A549 (cell line): Measurements from ENCODE around the gene RPTOR. TPM values are rescaled to one million over a fixed set of nuclear protein-coding genes. Genes with fewer than 3 reads are reported as not detected.

ENCODE experiments used
- ATAC-seq, 2 experiments: fragments of 200-7000 bp in 1 of 2; fragments of >200 bp in 1 of 2; cut with Nextera tagmentation in 1 of 2; cut with Tn5 transposase in 1 of 2; 3 replicates each; pipeline versions ENCODE4 v1.8.0 to v1.9.1; 2018 to 2020; ENCODE audit warnings: mild to moderate bottlenecking in 1 of 2, moderate library complexity in 1 of 2
- CTCF ChIA-PET: fragments of 300-600 bp; sonication (Branson Sonifier 250); formaldehyde crosslinking; extraction: SDS; loops from one replicate; lab custom pipeline; 2021; ENCODE audit warnings: antibody characterized with exemption, inconsistent platforms; lab: Yijun Ruan, JAX
- POLR2A ChIA-PET: fragments of 350-600 bp; formaldehyde crosslinking; extraction: SDS; loops from one replicate; lab custom pipeline; 2021; ENCODE audit warnings: antibody characterized with exemption, inconsistent platforms; lab: Yijun Ruan, JAX
- DNase-seq, 2 experiments: peaks; one replicate each; pipeline versions ENCODE4 v3.0.0 to v3.0.0-alpha.2; 2011 to 2016; ENCODE audit warnings: low read depth in 1 of 2, low spot score in 1 of 2
- FAIRE-seq: peaks from 2 replicates; lab custom pipeline; 2011; peaks lifted over from hg19 to GRCh38; lab: Jason Lieb, UNC
- H3K27ac ChIP-seq, 2 experiments: fragments of >200 bp; sonication (Bioruptor Twin); formaldehyde crosslinking; 3 replicates each; pipeline ENCODE4 v1.5.1; 2016 to 2017
- H3K4me1 ChIP-seq: fragments of >200 bp; sonication (Bioruptor Twin); formaldehyde crosslinking; 3 replicates; pipeline ENCODE4 v1.6.1; 2016
- H3K4me2 ChIP-seq: fragments of >200 bp; sonication (Bioruptor Twin); formaldehyde crosslinking; 3 replicates; pipeline ENCODE4 v1.6.1; 2016
- H3K4me3 ChIP-seq: fragments of >200 bp; sonication (Bioruptor Twin); formaldehyde crosslinking; 3 replicates; pipeline ENCODE4 v1.5.1; 2016
- H3K9me3 ChIP-seq: fragments of >200 bp; sonication (Bioruptor Twin); formaldehyde crosslinking; 3 replicates; pipeline ENCODE4 v1.6.1; 2016
- ATOH8 ChIP-seq: fragments of 250-450 bp; sonication (Bioruptor Pico); IDR thresholded peaks from 2 replicates; pipeline ENCODE4 v1.5.0; 2020; ENCODE audit warnings: low read depth, mild to moderate bottlenecking, moderate library complexity
- BCL3 ChIP-seq: fragments of >200 bp; sonication (Bioruptor Twin); formaldehyde crosslinking; IDR thresholded peaks from 3 replicates; pipeline ENCODE4 v1.6.1; 2016
- CHD4 ChIP-seq: fragments of 200-600 bp; sonication (generic); IDR thresholded peaks from 2 replicates; pipeline ENCODE4 v1.6.1; 2016; ENCODE audit warnings: antibody characterized with exemption, mild to moderate bottlenecking, borderline replicate concordance
- CTCF ChIP-seq: fragments of >200 bp; sonication (Bioruptor Twin); formaldehyde crosslinking; IDR thresholded peaks from 3 replicates; pipeline ENCODE4 v1.5.1; 2016
- FOXS1 ChIP-seq: fragments of 250-450 bp; sonication (Bioruptor Pico); IDR thresholded peaks from 2 replicates; pipeline ENCODE4 v1.5.0; 2020; ENCODE audit warnings: mild to moderate bottlenecking, moderate library complexity
- GATA3 ChIP-seq: IDR thresholded peaks from 2 replicates; pipeline ENCODE4 v1.6.1; 2012; ENCODE audit warnings: borderline replicate concordance
- HES2 ChIP-seq: fragments of >200 bp; sonication (Bioruptor Twin); formaldehyde crosslinking; IDR thresholded peaks from 2 replicates; pipeline ENCODE4 v1.6.1; 2016
- HOXB5 ChIP-seq: fragments of 250-450 bp; sonication (Bioruptor Pico); IDR thresholded peaks from 2 replicates; pipeline ENCODE4 v1.5.0; 2020; ENCODE audit warnings: mild to moderate bottlenecking, moderate library complexity
- MAZ ChIP-seq: fragments of 150-350 bp; IDR thresholded peaks from 2 replicates; pipeline ENCODE4 v1.6.1; 2014; ENCODE audit warnings: antibody characterized with exemption, low read depth, low read length, borderline replicate concordance
- NPAS2 ChIP-seq: fragments of 250-450 bp; sonication (Bioruptor Pico); IDR thresholded peaks from 2 replicates; pipeline ENCODE4 v1.8.0; 2022; ENCODE audit warnings: mild to moderate bottlenecking, moderate library complexity, borderline replicate concordance
- PBX3 ChIP-seq: IDR thresholded peaks from 2 replicates; pipeline ENCODE4 v1.6.1; 2012
- RCOR1 ChIP-seq: fragments of 150-350 bp; IDR thresholded peaks from 2 replicates; pipeline ENCODE4 v1.6.1; 2014; ENCODE audit warnings: antibody characterized with exemption, low read length, low read depth
- REST ChIP-seq: fragments of 200-600 bp; sonication (generic); IDR thresholded peaks from 2 replicates; pipeline ENCODE4 v1.6.1; 2016; ENCODE audit warnings: antibody characterized with exemption, mild to moderate bottlenecking, moderate library complexity
- RNF2 ChIP-seq: fragments of 200-600 bp; sonication (generic); IDR thresholded peaks from 2 replicates; pipeline ENCODE4 v1.6.1; 2016; ENCODE audit warnings: low read depth, mild to moderate bottlenecking, antibody characterized with exemption, moderate library complexity, borderline replicate concordance
- SREBF2 ChIP-seq: fragments of 450-650 bp; IDR thresholded peaks from 2 replicates; pipeline ENCODE4 v1.6.1; 2014; ENCODE audit warnings: mild to moderate bottlenecking, moderate library complexity
- ZC3H11A ChIP-seq: fragments of 450-650 bp; IDR thresholded peaks from 2 replicates; pipeline ENCODE4 v1.6.1; 2014; ENCODE audit warnings: antibody characterized with exemption, mild to moderate bottlenecking
- ZFP36 ChIP-seq: fragments of 450-650 bp; IDR thresholded peaks from 2 replicates; pipeline ENCODE4 v1.6.1; 2014; ENCODE audit warnings: borderline replicate concordance; ENCODE audit not compliant: partially characterized antibody
- WGBS: methylation state at CpG from one replicate; pipeline ENCODE4 v1.1.6; 2017; ENCODE audit errors: missing lambda C conversion rate; 5-methylcytosine and 5-hydroxymethylcytosine counted together
- polyA plus RNA-seq, 4 experiments: library from polyadenylated mRNA; depleted of rRNA in 3 of 4; stranded (reverse); fragments of >200 nt; fragmentation: RNase III in 1 of 4; extraction: RNeasy Plus Mini Kit Qiagen cat#74134 plus additional on column Dnase treatment in 1 of 4; gene quantifications; 2 replicates in 3 of 4; 3 replicates in 1 of 4; pipeline ENCODE4 v1.2.3, GENCODE V29; 2011 to 2017

Gene RPTOR
- polyA plus RNA-seq, 2 of the 4 experiments (the other 2 are of a cell fraction) = 10.8 to 27.1 TPM

GRCh38 chr17:80936218-80936617 lies 391.6 kb downstream of the RPTOR start:
- H3K4me3 ChIP-seq = no peak overlapping the region
- WGBS = 81% methylated on average over 4 of the region's 4 CpGs
- ATAC-seq = no peak
- H3K4me1 ChIP-seq = no peaks in the 10 kb centered on the region
- CTCF ChIA-PET = no interaction called here
- H3K27ac ChIP-seq = no peak overlapping the region
- no peaks in the 10 kb centered on the region for H3K9me3 ChIP-seq
- POLR2A ChIA-PET = no interaction called here
- no peak for TF ChIP-seq CTCF
- FAIRE-seq = peak; percentile 43
- no peak overlapping the region for H3K4me2 ChIP-seq
- DNase-seq = no peak

GRCh38 chr17:80936723-80937122 lies 392.1 kb downstream of the RPTOR start:
- DNase-seq = no peak
- no peak overlapping the region for H3K4me3 ChIP-seq
- ChIA-PET POLR2A (no interaction called here), CTCF (interaction anchor here (1.3 to 1.9 kb wide), 2 partner anchors 9 to 45 kb away, joined by 3 to 6 read pairs; no protein-coding TSS in a partner anchor)
- no peak overlapping the region for H3K27ac ChIP-seq
- 85% methylated on average over 12 of the region's 12 CpGs for WGBS
- H3K4me1 ChIP-seq = no peaks in the 10 kb centered on the region
- H3K4me2 ChIP-seq = no peak overlapping the region
- no peak for FAIRE-seq
- ATAC-seq = no peak
- TF ChIP-seq PBX3 = no peak
- TF ChIP-seq RCOR1 = no peak
- TF ChIP-seq RNF2 = no peak
- TF ChIP-seq REST = no peak
- TF ChIP-seq SREBF2 = no peak
- no peak for TF ChIP-seq HOXB5 (CRISPR knock-in tag)
- TF ChIP-seq CHD4 = no peak
- no peak for TF ChIP-seq BCL3
- TF ChIP-seq MAZ = no peak
- no peak for TF ChIP-seq ATOH8 (CRISPR knock-in tag)
- no peak for TF ChIP-seq ZFP36
- TF ChIP-seq HES2 = no peak
- no peak for TF ChIP-seq NPAS2 (CRISPR knock-in tag)
- TF ChIP-seq ZC3H11A = no peak
- no peak for TF ChIP-seq FOXS1
- TF ChIP-seq GATA3 = no peak
- no peaks in the 10 kb centered on the region for H3K9me3 ChIP-seq
